Measurements from ENCODE around the gene CCDC194. TPM values are rescaled to one million over a fixed set of nuclear protein-coding genes. Genes with fewer than 3 reads are reported as not detected.

The CCDC194 gene
- polyA plus RNA-seq, 1 donor = not detected

GRCh38 chr19:17406046-17406886 lies 12.3 kb upstream of the CCDC194 start:
- DNase-seq (ENCODE audit: low read depth) = no peak

- no peak for DNase-seq (ENCODE audit: low read depth)
Observed at GRCh38 chr19:17405250-17406045, 11.5 kb upstream of the CCDC194 start, which contains the start of gene BST2. Gene BST2, minus strand, starts transcription at chr19:17405630. Its CDS starts 55 bp downstream, at chr19:17405575.

- no peak for DNase-seq (ENCODE audit: low read depth)
Observed at GRCh38 chr19:17404621-17405249, 10.7 kb upstream of the CCDC194 start.

GRCh38 chr19:17404015-17404414 lies 10.0 kb upstream of the CCDC194 start:
- no peak for DNase-seq (ENCODE audit: low read depth)

GRCh38 chr19:17402982-17403855 lies 9.2 kb upstream of the CCDC194 start:
- DNase-seq (ENCODE audit: low read depth) = no peak

GRCh38 chr19:17401628-17402027 lies 7.6 kb upstream of the CCDC194 start:
- no peak for DNase-seq (ENCODE audit: low read depth)

- DNase-seq (ENCODE audit: low read depth) = no peak
Observed at GRCh38 chr19:17398902-17399527, 5.0 kb upstream of the CCDC194 start.

GRCh38 chr19:17394891-17395415 lies 957 bp upstream of the CCDC194 start:
- no peak for DNase-seq (ENCODE audit: low read depth)

- DNase-seq (ENCODE audit: low read depth) = no peak
Observed at GRCh38 chr19:17393002-17393401, 994 bp downstream of the CCDC194 start.

- no peak for DNase-seq (ENCODE audit: low read depth)
Observed at GRCh38 chr19:17391371-17392151, 2.4 kb downstream of the CCDC194 start.

- no peak for DNase-seq (ENCODE audit: low read depth)
Observed at GRCh38 chr19:17390665-17391370, 3.2 kb downstream of the CCDC194 start.

- no peak for DNase-seq (ENCODE audit: low read depth)
Observed at GRCh38 chr19:17389957-17390664, 3.9 kb downstream of the CCDC194 start.

- no peak for DNase-seq (ENCODE audit: low read depth)
Observed at GRCh38 chr19:17389288-17389687, 4.7 kb downstream of the CCDC194 start.

GRCh38 chr19:17385878-17386611 lies 8.0 kb downstream of the CCDC194 start:
- DNase-seq (ENCODE audit: low read depth) = no peak

GRCh38 chr19:17380426-17381138 lies 13.4 kb downstream of the CCDC194 start:
- DNase-seq (ENCODE audit: low read depth) = no peak

- no peak for DNase-seq (ENCODE audit: low read depth)
Observed at GRCh38 chr19:17379221-17379631, 14.8 kb downstream of the CCDC194 start.

GRCh38 chr19:17378271-17378670 lies 15.7 kb downstream of the CCDC194 start:
- no peak for DNase-seq (ENCODE audit: low read depth)
